Measurements from ENCODE around the gene BOD1L1.

GRCh38 chr4:13635286-13635799, 7.8 kb upstream of the BOD1L1 start:
- TF ChIP-seq EZH2 (IDR thresholded peaks at IDR 0.05; ENCODE audit: borderline replicate concordance, insufficient read depth, low read length, poor library complexity, severe bottlenecking) (no peak), SMC3 (conservative IDR thresholded peaks at IDR 0.05; ENCODE audit: poor library complexity) (no peak), TAF1 (IDR thresholded peaks at IDR 0.05; ENCODE audit: low read depth) (no peak), MXI1 (conservative IDR thresholded peaks at IDR 0.05; ENCODE audit: poor library complexity, severe bottlenecking) (no peak)
- TF ChIP-seq, protein P1, sequence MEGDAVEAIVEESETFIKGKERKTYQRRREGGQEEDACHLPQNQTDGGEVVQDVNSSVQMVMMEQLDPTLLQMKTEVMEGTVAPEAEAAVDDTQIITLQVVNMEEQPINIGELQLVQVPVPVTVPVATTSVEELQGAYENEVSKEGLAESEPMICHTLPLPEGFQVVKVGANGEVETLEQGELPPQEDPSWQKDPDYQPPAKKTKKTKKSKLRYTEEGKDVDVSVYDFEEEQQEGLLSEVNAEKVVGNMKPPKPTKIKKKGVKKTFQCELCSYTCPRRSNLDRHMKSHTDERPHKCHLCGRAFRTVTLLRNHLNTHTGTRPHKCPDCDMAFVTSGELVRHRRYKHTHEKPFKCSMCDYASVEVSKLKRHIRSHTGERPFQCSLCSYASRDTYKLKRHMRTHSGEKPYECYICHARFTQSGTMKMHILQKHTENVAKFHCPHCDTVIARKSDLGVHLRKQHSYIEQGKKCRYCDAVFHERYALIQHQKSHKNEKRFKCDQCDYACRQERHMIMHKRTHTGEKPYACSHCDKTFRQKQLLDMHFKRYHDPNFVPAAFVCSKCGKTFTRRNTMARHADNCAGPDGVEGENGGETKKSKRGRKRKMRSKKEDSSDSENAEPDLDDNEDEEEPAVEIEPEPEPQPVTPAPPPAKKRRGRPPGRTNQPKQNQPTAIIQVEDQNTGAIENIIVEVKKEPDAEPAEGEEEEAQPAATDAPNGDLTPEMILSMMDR (IDR thresholded peaks at IDR 0.05; ENCODE audit: poor library complexity, severe bottlenecking), result no peak

All from neural cell (in vitro differentiated cells).